K562 (cell line): ENCODE data around the gene CCDC184. TPM values are rescaled to one million over a fixed set of nuclear protein-coding genes. Genes with fewer than 3 reads are reported as not detected.

Source experiments
- ATAC-seq: fragments of 200-7000 bp; cut with Tn5 transposase; 3 replicates; pipeline ENCODE4 v1.9.1; 2020; ENCODE audit warnings: moderate library complexity
- BruUV-seq: library from RNA; stranded (reverse); fragments of 400-500 nt; replicated peaks from 2 replicates; lab custom pipeline; 2021; lab: Mats Ljungman, UMichigan
- CTCF ChIA-PET: fragments of 300-600 bp; formaldehyde crosslinking; extraction: SDS; loops from one replicate; lab custom pipeline; 2021; ENCODE audit warnings: low intra/inter-chr PET ratio; lab: Yijun Ruan, JAX
- POLR2A ChIA-PET: fragments of 300-600, 350-650 bp; sonication (Branson Sonifier 250); formaldehyde crosslinking; extraction: SDS; loops from one replicate; lab custom pipeline; 2021; ENCODE audit warnings: antibody characterized with exemption, inconsistent platforms; lab: Yijun Ruan, JAX
- DNase-seq, 4 experiments: peaks; one replicate each; pipeline versions ENCODE4 v3.0.0 to v3.0.0-alpha.2; 2011 to 2018; ENCODE audit warnings: low spot score in 3 of 4, mixed read lengths in 3 of 4; ENCODE audit errors: extremely low read depth in 1 of 4
- FAIRE-seq: peaks from 2 replicates; lab custom pipeline; 2011; peaks lifted over from hg19 to GRCh38; lab: Jason Lieb, UNC
- H2AFZ ChIP-seq: 2 replicates; pipeline ENCODE4 v1.6.0; 2011; ENCODE audit warnings: low read depth, low read length, control low read depth, inconsistent platforms
- H3K27ac ChIP-seq: fragments of 200-600 bp; 3 replicates; pipeline ENCODE4 v1.8.0; 2011; ENCODE audit warnings: low read depth, mild to moderate bottlenecking, control low read depth, inconsistent platforms, low read length, moderate library complexity, mixed read lengths; ENCODE audit errors: extremely low read depth
- H3K27me3 ChIP-seq, 2 experiments: fragments of 300-600 bp in 1 of 2; 2 replicates in 1 of 2; 3 replicates in 1 of 2; pipeline versions ENCODE4 v1.6.0 to v1.8.0; 2011; ENCODE audit warnings: inconsistent platforms in 2 of 2, low read length in 2 of 2, mild to moderate bottlenecking in 1 of 2, mixed read lengths in 1 of 2, moderate library complexity in 1 of 2; ENCODE audit not compliant: control insufficient read depth in 2 of 2, insufficient read depth in 2 of 2
- H3K36me3 ChIP-seq: fragments of 300-600 bp; 3 replicates; pipeline ENCODE4 v1.8.0; 2011; ENCODE audit warnings: mild to moderate bottlenecking, low read length, inconsistent platforms; ENCODE audit not compliant: control insufficient read depth, insufficient read depth
- H3K4me1 ChIP-seq, 2 experiments: fragments of 200-600 bp in 1 of 2; replicated peaks in 1 of 2; 2 replicates in 1 of 2; 3 replicates in 1 of 2; pipeline versions ENCODE4 v1.5.1 to v1.8.0; 2011; ENCODE audit warnings: inconsistent platforms in 2 of 2, low read length in 2 of 2, mild to moderate bottlenecking in 1 of 2, mixed read lengths in 1 of 2, moderate library complexity in 1 of 2; ENCODE audit not compliant: control insufficient read depth in 2 of 2, insufficient read depth in 2 of 2
- H3K4me2 ChIP-seq: 2 replicates; pipeline ENCODE4 v1.6.1; 2011; ENCODE audit warnings: low read length, control low read depth, inconsistent platforms, mixed read lengths; ENCODE audit not compliant: insufficient read depth
- H3K4me3 ChIP-seq: fragments of 200-600 bp; sonication (generic), shearing (Covaris generic); 2 replicates; pipeline ENCODE4 v1.5.1; 2016; ENCODE audit warnings: control low read depth, inconsistent platforms
- H3K79me2 ChIP-seq: fragments of 200-600 bp; 3 replicates; pipeline ENCODE4 v1.8.0; 2011; ENCODE audit warnings: low read length, inconsistent platforms; ENCODE audit not compliant: control insufficient read depth, insufficient read depth
- H3K9ac ChIP-seq, 2 experiments: 2 replicates each; pipeline versions ENCODE4 v1.6.0 to v1.6.1; 2011; ENCODE audit warnings: low read depth in 2 of 2, low read length in 2 of 2, control low read depth in 1 of 2, inconsistent platforms in 1 of 2, mild to moderate bottlenecking in 1 of 2, mixed read lengths in 1 of 2; ENCODE audit not compliant: insufficient read depth in 1 of 2
- H3K9me1 ChIP-seq: one replicate; pipeline ENCODE4 v1.6.0; 2011; ENCODE audit warnings: inconsistent platforms, mild to moderate bottlenecking, low read length, moderate library complexity; ENCODE audit not compliant: control insufficient read depth, insufficient read depth
- H3K9me3 ChIP-seq: replicated peaks from 2 replicates; pipeline ENCODE4 v1.5.1; 2011; ENCODE audit warnings: low read depth, low read length, inconsistent platforms; ENCODE audit not compliant: control insufficient read depth, insufficient read depth
- H4K20me1 ChIP-seq: replicated peaks from 2 replicates; pipeline ENCODE4 v1.6.1; 2011; ENCODE audit warnings: low read length, inconsistent platforms, mixed read lengths; ENCODE audit not compliant: control insufficient read depth, insufficient read depth
- ATF7 ChIP-seq: fragments of 450-650 bp; IDR thresholded peaks from 2 replicates; pipeline ENCODE4 v1.7.1; 2014; ENCODE audit warnings: mild to moderate bottlenecking, moderate library complexity
- CEBPG ChIP-seq, 3 experiments: fragments of 200-800 bp in 1 of 3; sonication (Bioruptor generic) in 1 of 3; sonication (generic) in 1 of 3; formaldehyde crosslinking in 1 of 3; IDR thresholded peaks in 2 of 3; conservative IDR thresholded peaks in 1 of 3; 2 replicates each; pipeline versions ENCODE4 v1.6.1 to v1.8.0; 2016 to 2022; ENCODE audit warnings: missing compliant biosample characterization in 2 of 3, missing genetic modification characterization in 2 of 3, mild to moderate bottlenecking in 1 of 3, missing genetic modification reagents in 1 of 3
- FIP1L1 ChIP-seq: fragments of 200-400 bp; formaldehyde crosslinking; IDR thresholded peaks from 2 replicates; pipeline ENCODE4 v1.6.1; 2018; ENCODE audit warnings: mild to moderate bottlenecking, low read depth, low read length; ENCODE audit not compliant: poor library complexity, severe bottlenecking
- SMAD4 ChIP-seq: fragments of 250-450 bp; sonication (Bioruptor Pico); conservative IDR thresholded peaks from 2 replicates; pipeline ENCODE4 v1.8.0; 2021; ENCODE audit warnings: inconsistent platforms, mild to moderate bottlenecking, moderate library complexity
- ZNF717 ChIP-seq: fragments of 250-450 bp; sonication (Bioruptor Pico); IDR thresholded peaks from 2 replicates; pipeline ENCODE4 v1.5.0; 2021
- WGBS: fragments of 100-300 bp; shearing (Covaris generic); methylation state at CpG from one replicate; pipeline ENCODE4 v1.1.6; 2016; ENCODE audit warnings: low coverage, mixed read lengths; ENCODE audit not compliant: insufficient coverage; ENCODE audit errors: missing lambda C conversion rate; 5-methylcytosine and 5-hydroxymethylcytosine counted together
- in situ Hi-C: fragments of 300-500 bp; cut with MboI; formaldehyde crosslinking; loops from 4 replicates; pipeline ENCODE4 v1.15.0; 2018; ENCODE audit warnings: inconsistent platforms, mixed read lengths
- intact Hi-C: fragments of 100-400 bp; cut with micrococcal nuclease; formaldehyde crosslinking; loops from 2 replicates; pipeline ENCODE4 v1.14.2; 2022
- polyA plus RNA-seq, 8 experiments: library from polyadenylated mRNA; depleted of rRNA in 4 of 8; stranded (reverse) in 5 of 8; unstranded in 3 of 8; fragments of >200 nt; fragmentation: Nextera tagmentation in 2 of 8; fragmentation: Illumina TruSeq in 1 of 8; extraction: Ambion mirVana in 2 of 8; extraction: Trizol in 1 of 8; gene quantifications; 2 replicates each; pipeline versions ENCODE4 v1.2.1 to v1.2.3, GENCODE V29; 2011 to 2014; ENCODE audit warnings: inconsistent platforms in 1 of 8, missing spikeins in 1 of 8
- total RNA-seq, 7 experiments: library from RNA; depleted of rRNA in 6 of 7; stranded (reverse); fragments of >200 nt in 6 of 7; fragmentation: Illumina TruSeq in 2 of 7; extraction: Trizol in 2 of 7; gene quantifications; 2 replicates each; pipeline versions ENCODE4 v1.2.1 to v1.2.3, GENCODE V29; 2011 to 2021; ENCODE audit warnings: low replicate concordance in 1 of 7
- TF ChIP-seq, protein P1 (sequence below): IDR thresholded peaks from 2 replicates; pipeline ENCODE4 v1.6.1; 2016; ENCODE audit warnings: missing genetic modification characterization, missing compliant biosample characterization
- TF ChIP-seq, protein P2 (sequence below), 2 experiments: fragments of 450-650 bp in 1 of 2; sonication (generic) in 1 of 2; formaldehyde crosslinking in 1 of 2; IDR thresholded peaks in 1 of 2; conservative IDR thresholded peaks in 1 of 2; 2 replicates each; pipeline versions ENCODE4 v1.6.1 to v1.8.1; 2016 to 2023; ENCODE audit warnings: mild to moderate bottlenecking in 2 of 2, moderate library complexity in 2 of 2, inconsistent platforms in 1 of 2, missing genetic modification reagents in 1 of 2

CCDC184 gene
- total and polyA plus RNA-seq, 9 of the 15 experiments (the other 6 are each of a cell fraction or from before 2014, with no cell fraction given), result 0.09 TPM; not detected in 8

DNA sequence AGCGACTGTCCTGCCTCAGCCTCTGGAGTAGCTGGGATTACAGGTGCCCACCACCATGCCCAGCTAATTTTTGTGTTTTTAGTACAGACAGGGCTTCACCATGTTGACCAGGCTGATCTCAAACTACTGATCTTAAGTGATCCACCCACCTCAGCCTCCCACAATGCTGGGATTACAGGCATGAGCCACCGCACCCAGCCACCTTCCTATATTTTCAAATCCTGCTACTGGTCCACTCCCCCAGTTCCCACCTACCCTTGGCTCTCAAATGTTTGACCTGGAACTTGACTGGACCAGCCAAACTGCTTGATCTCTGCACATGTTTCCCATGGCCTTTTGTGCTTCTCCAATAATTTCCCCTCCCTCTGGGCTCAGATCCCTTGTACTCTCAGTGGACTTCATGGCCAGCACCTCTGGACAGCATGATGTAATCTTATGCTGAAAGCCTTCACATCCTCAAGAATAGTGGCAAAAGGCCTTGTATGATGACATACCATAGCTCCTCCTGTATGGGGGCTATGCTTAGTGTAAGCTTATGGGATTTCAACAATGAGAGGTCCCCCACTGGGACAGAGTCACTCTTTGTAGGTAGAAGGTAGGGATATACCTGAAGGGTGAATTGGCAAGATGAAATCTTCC is 2.5 kb upstream of the CCDC184 start:
- BruUV-seq, result no TSS peak
- peak; percentile 5; the same call in 1 of the 3 replicates for ATAC-seq
- POLR2A ChIA-PET, result interaction anchor here (0.6 to 1.7 kb wide), 3 partner anchors 12 to 268 kb away, joined by 3 to 4 read pairs (median 3); no protein-coding TSS in a partner anchor

More for the DNA sequence above, 2.5 kb upstream of the CCDC184 start:
- no peaks in the 10 kb centered on the region for H3K9me3 ChIP-seq
- FAIRE-seq (no peak), DNase-seq (no peak)
- H3K27me3 ChIP-seq, result peaks cover 9 to 30% of the 10 kb centered on the region in 2 experiments; a peak in 4 of 5 replicates
- no peaks in the 10 kb centered on the region for H3K79me2 ChIP-seq
- H4K20me1 ChIP-seq, result no peaks in the 10 kb centered on the region
- TF ChIP-seq, protein P1, sequence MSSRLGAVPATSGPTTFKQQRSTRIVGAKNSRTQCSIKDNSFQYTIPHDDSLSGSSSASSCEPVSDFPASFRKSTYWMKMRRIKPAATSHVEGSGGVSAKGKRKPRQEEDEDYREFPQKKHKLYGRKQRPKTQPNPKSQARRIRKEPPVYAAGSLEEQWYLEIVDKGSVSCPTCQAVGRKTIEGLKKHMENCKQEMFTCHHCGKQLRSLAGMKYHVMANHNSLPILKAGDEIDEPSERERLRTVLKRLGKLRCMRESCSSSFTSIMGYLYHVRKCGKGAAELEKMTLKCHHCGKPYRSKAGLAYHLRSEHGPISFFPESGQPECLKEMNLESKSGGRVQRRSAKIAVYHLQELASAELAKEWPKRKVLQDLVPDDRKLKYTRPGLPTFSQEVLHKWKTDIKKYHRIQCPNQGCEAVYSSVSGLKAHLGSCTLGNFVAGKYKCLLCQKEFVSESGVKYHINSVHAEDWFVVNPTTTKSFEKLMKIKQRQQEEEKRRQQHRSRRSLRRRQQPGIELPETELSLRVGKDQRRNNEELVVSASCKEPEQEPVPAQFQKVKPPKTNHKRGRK (tag), result peak; percentile 36; the same call in 1 of the 2 replicates
- TF ChIP-seq FIP1L1, result no peak
- TF ChIP-seq CEBPG (CRISPR knock-in tag; IDR thresholded peaks at IDR 0.05), result peak; percentile 46
- TF ChIP-seq CEBPG (tag; conservative IDR thresholded peaks at IDR 0.05 in 1 of 2, IDR thresholded peaks at IDR 0.05 in 1 of 2), result peak in 1 of 2 experiments; percentile 88; a peak in 3 of 4 replicates
- peak; percentile 43; the same call in 1 of the 2 replicates for TF ChIP-seq ATF7
- TF ChIP-seq ZNF717 (CRISPR knock-in tag), result no peak
- 0 out of 2 replicates have a peak, but pooled peaks have one; percentile 45 for TF ChIP-seq SMAD4
- TF ChIP-seq, protein P2, sequence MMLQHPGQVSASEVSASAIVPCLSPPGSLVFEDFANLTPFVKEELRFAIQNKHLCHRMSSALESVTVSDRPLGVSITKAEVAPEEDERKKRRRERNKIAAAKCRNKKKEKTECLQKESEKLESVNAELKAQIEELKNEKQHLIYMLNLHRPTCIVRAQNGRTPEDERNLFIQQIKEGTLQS (IDR thresholded peaks at IDR 0.05), result peak; percentile 70
- TF ChIP-seq, protein P2 (CRISPR knock-in tag; conservative IDR thresholded peaks at IDR 0.05), result no peak
- CTCF ChIA-PET, result no interaction called here
- in situ Hi-C loops, result no loop called here
- H3K9ac ChIP-seq, result no peak overlapping the region
- no peaks in the 10 kb centered on the region for H3K36me3 ChIP-seq
- H3K4me1 ChIP-seq, result peaks cover 14 to 17% of the 10 kb centered on the region in 2 experiments
- H3K4me3 ChIP-seq, result no peak overlapping the region
- H3K27ac ChIP-seq, result no peak overlapping the region
- 15% methylated on average over 2 of the region's 2 CpGs for WGBS
- peaks cover 2% of the 10 kb centered on the region for H3K9me1 ChIP-seq
- intact Hi-C loops, result no loop called here
- H2AFZ ChIP-seq, result no peak overlapping the region
- no peak overlapping the region for H3K4me2 ChIP-seq
